Cardiac ventricle fibroblast (primary cell): ENCODE results near the gene SYK. TPM values are rescaled to one million over a fixed set of nuclear protein-coding genes. Genes with fewer than 3 reads are reported as not detected.

ENCODE experiments used
- total RNA-seq: library from RNA; depleted of rRNA; stranded (reverse); fragments of >200 nt; gene quantifications from 2 replicates; pipeline ENCODE4 v1.2.3, GENCODE V29; 2015

Gene SYK
- not detected in 2 replicates for total RNA-seq

GRCh38 chr9:90801241-90801972 lies at the start of gene SYK:
TSS of gene SYK (plus strand) at chr9:90801819. CDS start at chr9:90843899, 42,080 bp downstream.

Other genes with a start within 250 kb of the SYK start
- 1.1 and 1.9 TPM in 2 replicates for gene DIRAS2, start 159.0 kb upstream of the SYK start, total RNA-seq